LNCAP (cell line): ENCODE measurements around the gene APBA3.

Source experiments
- TF ChIP-seq, protein P1 (sequence below): fragments of 450-650 bp; IDR thresholded peaks from 2 replicates; pipeline ENCODE4 v1.5.1; 2017; ENCODE audit warnings: mild to moderate bottlenecking

The APBA3 gene

DNA sequence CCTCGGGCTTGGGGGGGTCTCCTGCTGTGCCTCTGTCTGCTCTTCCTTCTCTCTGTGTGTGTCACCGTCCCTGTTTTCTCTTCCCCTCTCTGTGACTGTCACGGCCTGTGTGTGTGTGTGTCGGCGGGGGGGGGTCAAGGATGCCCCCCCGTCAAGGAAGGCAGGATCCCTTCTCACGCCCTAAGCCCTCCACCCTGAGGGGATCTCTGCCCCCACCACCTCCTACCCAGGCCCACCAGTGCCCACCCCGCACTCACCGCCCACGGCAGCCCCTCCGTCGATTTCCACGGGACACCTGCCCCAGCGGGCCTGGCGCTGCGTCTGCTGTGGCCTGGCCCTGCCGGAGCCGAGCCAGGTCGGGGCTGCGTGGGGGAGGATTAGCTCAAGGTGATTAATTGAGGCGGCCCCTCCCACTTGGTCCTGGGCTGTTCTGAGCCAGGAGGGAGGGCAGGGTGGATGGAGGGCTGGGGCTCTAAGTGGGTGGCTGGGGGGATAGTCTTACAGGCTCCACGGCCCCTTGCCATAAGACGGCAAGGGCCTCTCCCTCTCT lies 10.5 kb upstream of the APBA3 start, which contains the start of gene RAX2:
TSS of gene RAX2 (minus strand) at position 323 of the 550 bp plus-strand sequence. CDS start 486 bp downstream, outside the sequence.
- TF ChIP-seq, protein P1, sequence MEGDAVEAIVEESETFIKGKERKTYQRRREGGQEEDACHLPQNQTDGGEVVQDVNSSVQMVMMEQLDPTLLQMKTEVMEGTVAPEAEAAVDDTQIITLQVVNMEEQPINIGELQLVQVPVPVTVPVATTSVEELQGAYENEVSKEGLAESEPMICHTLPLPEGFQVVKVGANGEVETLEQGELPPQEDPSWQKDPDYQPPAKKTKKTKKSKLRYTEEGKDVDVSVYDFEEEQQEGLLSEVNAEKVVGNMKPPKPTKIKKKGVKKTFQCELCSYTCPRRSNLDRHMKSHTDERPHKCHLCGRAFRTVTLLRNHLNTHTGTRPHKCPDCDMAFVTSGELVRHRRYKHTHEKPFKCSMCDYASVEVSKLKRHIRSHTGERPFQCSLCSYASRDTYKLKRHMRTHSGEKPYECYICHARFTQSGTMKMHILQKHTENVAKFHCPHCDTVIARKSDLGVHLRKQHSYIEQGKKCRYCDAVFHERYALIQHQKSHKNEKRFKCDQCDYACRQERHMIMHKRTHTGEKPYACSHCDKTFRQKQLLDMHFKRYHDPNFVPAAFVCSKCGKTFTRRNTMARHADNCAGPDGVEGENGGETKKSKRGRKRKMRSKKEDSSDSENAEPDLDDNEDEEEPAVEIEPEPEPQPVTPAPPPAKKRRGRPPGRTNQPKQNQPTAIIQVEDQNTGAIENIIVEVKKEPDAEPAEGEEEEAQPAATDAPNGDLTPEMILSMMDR, result no peak

DNA sequence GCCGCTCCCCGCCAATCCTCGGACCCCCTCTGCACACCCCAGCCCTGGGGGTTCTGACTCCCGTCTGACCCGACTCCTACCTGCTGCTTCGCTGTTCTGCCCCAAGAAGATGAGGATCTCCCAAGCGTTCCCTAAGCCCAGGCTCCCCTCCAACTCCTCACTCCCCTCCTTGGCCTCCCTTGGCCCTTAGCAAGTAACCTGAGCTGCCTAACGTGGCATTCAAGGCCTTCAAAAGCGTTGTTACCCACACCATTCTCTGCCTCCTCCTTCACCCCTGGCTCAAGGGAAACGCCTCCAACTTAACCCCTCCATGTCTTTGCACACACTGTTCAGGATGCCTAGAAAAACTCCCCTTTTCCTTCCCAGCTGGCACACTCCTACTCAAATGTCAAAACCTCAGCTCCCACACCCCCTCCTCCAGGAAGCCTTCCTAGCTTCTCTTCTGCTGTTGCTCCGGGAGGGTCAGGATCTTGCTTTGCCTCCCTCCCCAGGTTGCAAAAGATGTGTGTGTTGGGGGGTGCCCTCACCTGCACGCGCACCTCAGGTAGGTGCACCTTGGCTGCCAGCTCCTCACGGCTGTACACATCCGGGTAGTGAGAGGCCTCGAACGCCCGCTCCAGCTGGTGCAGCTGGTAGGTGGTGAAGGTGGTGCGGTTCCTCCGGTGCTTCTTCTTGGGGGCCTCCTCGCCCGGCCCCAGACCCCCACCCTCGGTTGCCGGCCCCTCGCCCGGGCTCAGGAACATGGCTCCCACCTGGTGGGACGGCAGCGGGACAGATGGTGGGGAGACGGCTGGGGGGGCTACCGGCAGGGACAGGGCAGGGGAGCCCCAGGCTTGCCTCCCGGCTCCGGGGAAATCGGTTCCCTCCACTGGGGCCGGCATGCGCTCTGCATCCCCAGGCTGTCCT lies 9.8 kb upstream of the APBA3 start:
- TF ChIP-seq, protein P1, result no peak

DNA sequence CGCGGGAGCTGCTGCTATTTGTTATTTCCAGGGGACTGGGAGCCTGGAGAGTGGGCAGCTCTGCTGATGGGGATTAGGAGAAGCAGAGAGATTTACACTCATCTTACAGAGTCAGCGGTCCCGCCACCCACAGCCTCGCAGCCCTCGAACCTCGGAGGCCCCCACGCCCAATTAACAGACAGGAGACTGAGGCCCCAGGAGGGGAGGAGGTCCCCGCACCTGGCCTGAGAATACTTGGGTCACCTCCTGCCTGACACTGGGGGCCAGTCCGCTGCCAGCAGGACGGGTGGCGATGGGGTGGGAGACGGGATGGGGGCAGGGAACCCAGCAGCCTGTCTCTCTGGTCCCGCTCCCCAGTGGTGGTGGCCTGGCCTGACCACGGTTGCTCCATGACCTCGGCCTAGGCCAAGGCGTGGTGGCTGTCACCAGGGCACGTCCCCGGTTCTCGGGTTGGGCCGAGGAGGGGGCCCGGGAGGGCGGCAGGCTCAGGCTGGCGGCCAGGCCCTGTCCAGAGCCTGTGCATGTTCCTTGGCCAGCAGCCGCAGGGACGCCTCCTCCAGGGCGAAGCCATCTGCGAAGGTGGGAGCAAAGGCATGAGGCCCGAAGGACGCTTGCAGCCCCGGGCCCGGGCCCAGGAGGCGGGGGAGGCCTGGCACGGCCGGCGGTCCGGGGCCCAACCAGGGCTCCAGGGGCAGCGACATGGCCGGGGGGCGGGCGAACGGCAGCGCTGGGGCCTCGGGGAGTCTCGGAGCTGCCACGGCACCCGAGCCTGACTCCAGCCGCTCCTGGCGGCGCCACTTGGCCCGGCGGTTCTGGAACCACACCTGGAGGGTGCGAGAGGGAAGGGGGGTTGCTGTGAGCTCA lies 8.9 kb upstream of the APBA3 start:
- TF ChIP-seq, protein P1, result no peak

DNA sequence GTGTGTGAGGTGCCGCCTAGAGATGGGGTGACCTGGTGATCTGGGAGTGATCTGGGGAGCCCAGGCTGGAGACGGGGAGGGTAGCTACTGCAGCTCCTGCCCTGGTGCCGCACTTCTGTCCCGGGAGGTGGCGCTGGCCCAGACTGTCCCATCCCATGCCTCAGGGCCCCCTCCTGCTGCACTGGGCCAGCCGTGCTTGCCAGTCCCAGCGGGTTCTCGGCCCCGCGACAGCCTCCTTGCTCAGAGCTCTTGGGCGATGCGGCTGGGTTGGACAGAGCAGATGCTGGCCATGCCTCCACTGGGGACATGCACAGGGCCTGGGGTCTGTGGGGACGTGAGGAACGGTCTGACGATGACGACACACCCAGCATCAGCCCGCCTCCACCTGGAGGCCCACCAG lies 8.0 kb upstream of the APBA3 start:
- TF ChIP-seq, protein P1, result no peak

DNA sequence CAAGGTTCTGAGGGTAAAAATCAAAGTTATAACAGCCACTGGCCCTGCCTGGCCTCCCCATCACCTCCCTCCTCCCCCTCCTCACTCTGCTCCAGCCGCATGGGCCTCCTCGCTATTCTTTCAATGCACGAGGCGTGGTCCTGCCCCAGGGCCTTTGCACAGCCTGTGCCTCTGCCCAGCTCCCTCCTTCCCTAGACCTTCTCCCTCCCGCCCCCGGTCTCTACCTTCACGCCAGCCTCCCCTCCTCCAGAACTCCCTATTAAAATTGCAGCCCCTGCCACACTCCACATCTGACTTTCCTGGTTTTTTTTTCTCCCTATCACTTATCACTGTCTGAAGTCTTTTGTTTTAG lies 7.2 kb upstream of the APBA3 start:
- TF ChIP-seq, protein P1, result no peak

DNA sequence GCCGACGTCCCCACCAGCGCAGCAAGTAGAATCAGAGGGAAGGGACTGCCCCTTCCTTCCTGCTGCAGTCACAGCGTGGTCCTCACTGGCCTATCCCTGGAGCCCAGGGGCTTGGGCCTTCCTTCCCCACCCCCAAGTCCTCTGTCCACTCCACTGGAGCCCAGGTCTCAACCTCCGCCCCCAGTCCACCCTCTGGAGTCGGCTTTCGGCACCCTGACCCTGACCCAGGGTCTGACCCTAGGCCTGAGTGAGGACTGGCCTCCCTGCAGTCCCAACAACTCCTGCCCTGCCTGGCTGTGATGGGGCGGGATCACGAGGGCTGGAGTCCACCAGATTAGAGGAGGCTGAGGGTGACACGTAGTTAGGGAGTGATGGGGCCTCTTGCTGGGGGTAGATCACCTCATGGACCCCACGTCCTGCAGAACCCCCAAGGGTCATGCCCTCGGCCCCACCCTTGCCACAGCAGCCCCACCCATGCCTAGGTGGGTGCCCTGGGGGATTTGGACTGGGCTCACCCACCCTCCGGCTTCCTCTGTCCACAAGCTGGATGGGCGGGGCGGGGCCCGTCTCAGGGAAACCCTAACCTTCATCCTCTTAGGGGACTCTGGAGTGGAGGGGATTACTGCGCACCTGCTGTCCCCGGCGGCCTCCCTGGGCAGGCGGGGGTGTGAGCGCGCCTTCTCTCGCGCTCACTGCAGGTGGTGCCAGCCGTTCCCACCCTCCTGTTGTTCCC lies 6.7 kb upstream of the APBA3 start:
- TF ChIP-seq, protein P1, result no peak

DNA sequence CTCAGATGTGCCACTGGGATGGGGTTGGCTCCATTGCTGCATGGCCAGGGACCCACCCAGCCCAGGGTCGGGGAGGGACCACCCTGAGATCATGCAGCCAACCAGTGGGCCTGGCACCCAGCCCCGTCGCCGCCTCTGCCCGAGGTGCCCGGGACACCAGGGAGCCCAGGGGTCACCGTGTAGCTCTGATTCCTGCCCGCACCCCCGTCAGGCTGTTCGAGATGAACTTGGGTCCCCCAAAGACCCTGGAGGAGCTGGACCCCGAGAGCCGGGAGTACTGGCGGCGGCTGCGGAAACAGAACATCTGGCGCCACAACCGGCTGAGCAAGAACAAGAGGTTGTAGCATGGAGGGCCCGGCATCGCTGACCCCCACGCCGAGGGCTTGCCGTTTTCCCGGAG lies 5.6 kb upstream of the APBA3 start:
- TF ChIP-seq, protein P1, result no peak
